Activated CD4-positive, alpha-beta T cell treated with anti-CD3 and anti-CD28 coated beads, Interleukin-2, amount 50 U/mL, for 4 hours (primary cell): ENCODE measurements around the gene ZNRF3.

Experiments used
- DNase-seq, 2 experiments: peaks; one replicate each; pipeline ENCODE4 v3.0.0-alpha.2; 2020

ZNRF3 gene

DNA sequence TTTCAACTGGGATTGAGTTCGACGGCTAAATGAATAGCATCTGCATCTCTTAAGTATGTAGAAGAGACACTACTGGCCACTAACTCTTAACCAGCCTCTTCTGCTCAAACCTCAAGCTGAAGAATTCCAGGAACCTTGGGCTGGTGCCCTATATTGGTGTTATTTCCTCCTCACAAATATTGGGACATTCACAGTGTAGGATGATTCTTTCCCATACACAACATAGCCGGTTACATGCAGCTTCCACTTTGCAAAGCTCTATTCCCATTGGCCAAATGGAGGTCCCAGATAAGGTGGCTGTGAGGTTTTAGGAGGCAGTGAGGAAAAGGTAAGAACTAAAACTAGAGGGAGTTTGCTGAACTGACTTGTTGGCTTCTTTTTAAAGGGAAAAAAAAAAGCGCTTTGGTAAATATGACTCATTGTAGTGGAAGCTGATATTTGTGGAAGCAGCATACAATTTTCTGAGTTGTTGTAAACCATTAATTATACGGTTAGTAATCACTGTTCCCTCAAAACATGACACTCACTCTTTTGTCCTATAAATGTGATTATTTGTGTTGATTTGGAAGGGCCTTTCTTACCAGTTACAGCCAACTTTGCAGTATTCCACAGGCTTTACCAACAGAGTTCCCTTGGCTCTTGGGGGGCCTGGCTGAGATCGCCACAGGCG lies 160.7 kb downstream of the ZNRF3 start:
- DNase-seq = no peak

DNA sequence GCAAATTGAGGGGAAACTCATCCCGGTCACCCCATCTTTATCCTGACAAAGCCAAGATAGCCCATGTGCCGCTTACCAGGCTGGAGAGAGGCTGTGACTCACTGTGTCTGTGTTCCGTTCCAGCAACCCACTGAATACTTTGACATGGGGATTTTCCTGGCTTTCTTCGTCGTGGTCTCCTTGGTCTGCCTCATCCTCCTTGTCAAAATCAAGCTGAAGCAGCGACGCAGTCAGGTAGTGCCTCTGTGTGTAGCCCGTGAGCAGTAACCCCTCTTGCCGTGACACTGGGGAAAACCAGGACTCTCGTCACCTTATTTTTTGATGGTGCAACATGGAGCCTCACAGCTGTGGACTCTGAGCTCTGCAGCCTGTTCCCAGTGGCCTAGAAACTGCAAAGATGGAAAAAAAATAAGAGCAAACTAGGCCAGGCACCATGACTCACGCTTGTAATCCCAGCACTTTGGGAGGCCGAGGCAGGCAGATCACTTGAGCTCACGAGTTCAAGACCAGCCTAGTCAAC lies 161.3 kb downstream of the ZNRF3 start:
- DNase-seq = no peak

DNA sequence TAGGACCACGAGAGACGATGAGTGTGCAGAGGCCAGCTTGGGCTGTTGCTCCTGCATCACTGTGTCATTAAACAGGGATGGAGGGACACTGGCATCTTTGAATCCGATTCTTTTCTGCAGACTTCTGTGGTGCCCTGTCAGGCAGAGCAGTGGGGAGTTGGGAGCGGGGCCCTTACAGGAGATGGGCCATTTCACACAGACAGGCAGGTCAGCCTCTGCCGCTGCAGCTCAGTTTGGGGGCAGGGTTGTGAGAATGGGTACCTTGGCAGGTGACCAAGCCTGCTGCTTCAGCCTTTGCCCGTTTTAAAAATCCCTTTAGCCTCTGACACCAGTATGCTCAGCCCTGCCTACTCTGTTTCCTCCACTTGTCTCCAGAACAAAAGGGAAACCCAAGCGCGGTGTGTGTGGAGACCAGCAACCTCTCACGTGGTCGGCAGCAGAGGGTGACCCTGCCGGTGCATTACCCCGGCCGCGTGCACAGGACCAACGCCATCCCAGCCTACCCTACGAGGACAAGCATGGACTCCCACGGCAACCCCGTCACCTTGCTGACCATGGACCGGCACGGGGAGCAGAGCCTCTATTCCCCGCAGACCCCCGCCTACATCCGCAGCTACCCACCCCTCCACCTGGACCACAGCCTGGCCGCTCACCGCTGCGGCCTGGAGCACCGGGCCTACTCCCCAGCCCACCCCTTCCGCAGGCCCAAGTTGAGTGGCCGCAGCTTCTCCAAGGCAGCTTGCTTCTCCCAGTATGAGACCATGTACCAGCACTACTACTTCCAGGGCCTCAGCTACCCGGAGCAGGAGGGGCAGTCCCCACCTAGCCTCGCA lies 165.7 kb downstream of the ZNRF3 start:
- DNase-seq = no peak

DNA sequence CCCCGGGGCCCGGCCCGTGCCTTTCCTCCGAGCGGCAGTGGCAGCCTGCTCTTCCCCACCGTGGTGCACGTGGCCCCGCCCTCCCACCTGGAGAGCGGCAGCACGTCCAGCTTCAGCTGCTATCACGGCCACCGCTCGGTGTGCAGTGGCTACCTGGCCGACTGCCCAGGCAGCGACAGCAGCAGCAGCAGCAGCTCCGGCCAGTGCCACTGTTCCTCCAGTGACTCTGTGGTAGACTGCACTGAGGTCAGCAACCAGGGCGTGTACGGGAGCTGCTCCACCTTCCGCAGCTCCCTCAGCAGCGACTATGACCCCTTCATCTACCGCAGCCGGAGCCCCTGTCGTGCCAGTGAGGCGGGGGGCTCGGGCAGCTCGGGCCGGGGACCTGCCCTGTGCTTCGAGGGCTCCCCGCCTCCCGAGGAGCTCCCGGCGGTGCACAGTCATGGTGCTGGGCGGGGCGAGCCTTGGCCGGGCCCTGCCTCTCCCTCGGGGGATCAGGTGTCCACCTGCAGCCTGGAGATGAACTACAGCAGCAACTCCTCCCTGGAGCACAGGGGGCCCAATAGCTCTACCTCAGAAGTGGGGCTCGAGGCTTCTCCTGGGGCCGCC lies 166.4 kb downstream of the ZNRF3 start:
- no peak for DNase-seq

DNA sequence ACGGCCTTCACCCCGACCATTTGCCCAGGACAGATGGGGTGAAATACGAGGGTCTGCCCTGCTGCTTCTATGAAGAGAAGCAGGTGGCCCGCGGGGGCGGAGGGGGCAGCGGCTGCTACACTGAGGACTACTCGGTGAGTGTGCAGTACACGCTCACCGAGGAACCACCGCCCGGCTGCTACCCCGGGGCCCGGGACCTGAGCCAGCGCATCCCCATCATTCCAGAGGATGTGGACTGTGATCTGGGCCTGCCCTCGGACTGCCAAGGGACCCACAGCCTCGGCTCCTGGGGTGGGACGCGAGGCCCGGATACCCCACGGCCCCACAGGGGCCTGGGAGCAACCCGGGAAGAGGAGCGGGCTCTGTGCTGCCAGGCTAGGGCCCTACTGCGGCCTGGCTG lies 167.1 kb downstream of the ZNRF3 start:
- DNase-seq = no peak

DNA sequence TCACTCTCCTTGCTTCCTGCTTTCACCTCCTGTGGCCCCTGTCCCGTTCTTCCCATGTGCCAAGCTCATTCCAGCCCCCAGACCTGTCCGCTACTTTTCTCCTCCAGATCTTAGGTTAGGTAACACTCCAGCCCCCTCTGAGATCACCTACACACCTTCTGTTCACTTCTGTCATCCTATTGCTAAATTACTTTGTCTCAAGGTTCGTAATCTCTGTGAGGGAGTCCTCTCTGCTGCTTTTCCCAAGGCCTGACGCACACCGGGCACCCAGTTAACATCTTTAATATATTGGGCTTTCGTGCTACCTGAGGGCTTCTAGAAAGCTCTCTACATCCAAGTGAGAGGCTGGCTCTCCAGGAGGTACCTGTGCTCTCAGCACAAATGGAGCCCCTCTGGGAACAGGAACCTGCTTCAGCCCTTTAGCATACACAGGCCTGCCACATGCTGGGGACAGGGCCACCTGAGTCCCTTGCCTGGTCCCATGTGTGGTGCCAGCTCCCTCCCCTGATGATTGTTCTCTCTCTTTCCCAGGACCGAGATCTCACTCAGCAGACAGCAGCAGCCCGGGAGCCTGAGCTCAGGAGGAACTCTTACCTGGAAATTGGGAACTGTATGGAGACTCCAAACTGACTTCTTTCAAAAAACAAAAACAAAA lies 169.8 kb downstream of the ZNRF3 start:
- DNase-seq = no peak

DNA sequence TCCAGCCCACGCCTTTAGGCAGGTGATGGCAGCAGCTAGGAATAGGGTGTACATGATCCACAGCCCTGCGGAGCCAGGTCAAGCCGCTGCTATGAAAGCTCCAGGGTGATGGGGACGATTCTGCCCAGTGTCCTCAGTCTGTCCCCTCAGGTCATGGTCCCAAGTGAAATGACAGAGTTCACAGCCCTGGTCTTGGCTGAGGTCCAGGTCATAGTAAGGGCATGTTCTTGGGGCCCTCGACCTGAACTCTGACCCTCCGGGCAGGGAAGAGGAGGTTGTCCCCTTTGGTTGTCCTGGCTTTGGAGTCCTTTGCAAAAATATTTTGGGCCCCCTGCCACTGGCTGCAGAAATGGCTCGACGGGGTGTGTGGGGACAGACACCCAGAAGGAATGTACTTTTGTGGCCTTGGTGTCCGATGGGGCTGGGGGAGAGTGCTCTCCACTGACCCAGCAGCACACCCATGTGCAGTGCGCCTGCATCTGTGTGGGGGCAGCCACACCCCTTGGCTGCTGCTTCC lies 170.9 kb downstream of the ZNRF3 start:
- DNase-seq = no peak

DNA sequence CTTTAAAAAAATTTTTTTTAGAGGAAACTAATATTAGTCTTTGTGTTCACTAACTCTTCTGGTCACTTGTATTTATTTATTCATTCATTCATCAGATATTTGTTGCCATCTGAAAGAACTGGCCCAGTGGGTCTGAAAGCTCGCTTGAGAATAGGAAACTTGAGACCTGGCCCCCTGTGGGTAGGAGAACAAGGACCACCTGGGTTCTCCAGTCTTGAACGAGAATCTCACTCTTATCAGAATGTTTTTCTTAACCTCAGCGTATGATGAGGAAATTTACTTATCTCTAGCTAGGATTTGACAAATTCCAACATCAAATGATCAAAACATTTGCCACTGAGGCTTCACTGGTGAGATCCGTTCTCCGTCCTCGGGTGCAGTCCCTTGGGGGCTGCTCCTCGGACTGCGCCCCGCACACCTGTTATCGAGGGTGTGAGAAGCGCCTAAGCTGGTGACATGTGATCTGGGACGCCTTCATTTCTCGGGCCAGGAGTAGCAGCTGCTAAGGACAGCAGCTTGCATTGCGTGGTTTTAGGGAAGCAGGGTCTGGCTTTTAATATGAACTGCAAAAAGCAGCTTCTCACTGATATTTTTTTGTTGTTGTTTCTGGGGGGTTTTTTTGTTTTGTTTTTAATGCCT lies 171.9 kb downstream of the ZNRF3 start:
- DNase-seq = no peak

DNA sequence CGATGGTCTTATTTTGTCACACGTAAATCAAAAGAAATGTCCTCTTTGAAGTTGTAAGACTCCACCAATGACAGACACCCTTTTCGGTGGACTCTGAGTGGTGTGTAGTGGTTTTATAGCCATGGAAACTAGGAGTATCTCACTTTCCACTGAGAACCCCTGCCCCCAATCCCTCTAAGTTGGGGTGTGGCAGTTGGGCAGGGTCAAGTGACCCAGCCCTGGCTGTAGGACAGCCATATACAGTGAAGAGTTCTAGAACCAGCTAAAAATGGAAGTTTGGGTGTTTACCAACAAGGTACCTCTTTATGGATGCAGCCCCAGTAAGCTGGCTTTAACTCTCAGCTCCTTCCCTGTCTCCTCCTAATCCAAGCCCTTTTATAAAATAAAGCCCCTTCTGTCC lies 173.1 kb downstream of the ZNRF3 start:
- no peak for DNase-seq

DNA sequence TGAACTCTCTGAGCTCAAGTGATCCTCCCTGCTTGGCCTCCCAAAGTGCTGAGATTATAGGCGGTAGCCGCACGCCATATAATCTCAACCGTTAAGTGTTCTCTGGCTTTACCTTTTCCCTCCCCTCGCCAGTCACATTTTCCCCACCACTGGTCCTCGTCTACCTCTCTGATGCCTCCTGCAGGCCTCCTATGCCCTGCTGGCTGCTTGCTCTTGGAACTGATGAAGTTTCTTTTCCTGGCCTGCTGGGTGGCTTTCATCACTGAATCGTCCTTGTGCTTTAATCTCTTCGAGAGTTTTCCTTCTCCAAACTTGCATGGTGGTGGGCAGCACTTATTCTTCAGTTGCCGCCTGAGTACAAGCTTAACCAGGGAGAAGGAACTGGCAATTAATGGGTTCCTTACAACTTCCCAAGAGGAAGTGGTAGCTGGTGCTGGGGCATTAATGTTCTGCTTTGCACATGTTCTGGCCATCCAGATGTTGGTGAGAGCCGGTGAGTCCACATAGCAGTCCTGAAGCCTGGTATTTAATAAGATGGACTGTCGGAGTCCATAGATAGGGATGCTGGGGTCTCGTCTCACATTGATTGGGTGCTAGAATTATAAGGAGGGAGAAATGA lies 177.0 kb downstream of the ZNRF3 start:
- DNase-seq = no peak

DNA sequence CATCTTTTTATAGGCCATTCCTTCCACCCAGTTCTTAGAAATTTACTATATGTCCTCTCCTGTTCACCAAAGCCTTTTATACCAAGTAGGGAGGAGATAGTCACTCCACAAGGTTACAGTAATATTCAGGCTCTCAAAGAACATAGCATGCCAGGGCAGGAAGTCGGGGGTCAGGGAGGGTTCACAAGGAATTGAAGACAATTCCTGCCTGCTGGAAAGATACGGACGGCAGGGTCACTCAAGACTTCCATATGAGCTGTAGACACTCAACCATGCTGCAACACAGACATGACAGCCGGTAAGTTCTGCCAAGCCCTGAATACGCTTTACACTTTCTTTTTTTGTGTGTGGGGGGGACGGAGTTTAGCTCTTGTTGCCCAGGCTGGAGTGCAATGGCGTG lies 177.6 kb downstream of the ZNRF3 start:
- no peak for DNase-seq

DNA sequence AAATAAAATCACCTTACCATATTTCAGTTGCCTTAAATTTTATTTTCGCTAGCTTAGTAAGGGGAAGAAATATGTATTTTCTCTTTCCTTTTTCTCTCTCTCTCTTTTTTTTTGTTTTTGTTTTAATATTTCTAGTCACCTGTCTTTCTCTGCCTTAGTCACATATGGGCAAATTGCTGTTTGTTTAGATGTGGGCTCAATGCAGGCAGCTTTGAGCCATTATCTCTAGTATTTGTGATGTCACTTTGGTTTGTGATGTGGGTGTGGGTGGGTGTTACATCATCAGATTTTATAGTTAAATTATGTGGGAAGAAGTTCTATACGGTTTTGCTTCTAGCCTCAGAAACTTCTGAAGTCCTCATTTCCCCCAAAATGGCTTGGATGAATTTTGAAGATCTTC lies 178.4 kb downstream of the ZNRF3 start, which contains the start of gene C22orf31:
TSS of gene C22orf31 (minus strand) at position 59 of the 400 bp plus-strand sequence. CDS start at position 20, 39 bp downstream.
- no peak for DNase-seq

DNA sequence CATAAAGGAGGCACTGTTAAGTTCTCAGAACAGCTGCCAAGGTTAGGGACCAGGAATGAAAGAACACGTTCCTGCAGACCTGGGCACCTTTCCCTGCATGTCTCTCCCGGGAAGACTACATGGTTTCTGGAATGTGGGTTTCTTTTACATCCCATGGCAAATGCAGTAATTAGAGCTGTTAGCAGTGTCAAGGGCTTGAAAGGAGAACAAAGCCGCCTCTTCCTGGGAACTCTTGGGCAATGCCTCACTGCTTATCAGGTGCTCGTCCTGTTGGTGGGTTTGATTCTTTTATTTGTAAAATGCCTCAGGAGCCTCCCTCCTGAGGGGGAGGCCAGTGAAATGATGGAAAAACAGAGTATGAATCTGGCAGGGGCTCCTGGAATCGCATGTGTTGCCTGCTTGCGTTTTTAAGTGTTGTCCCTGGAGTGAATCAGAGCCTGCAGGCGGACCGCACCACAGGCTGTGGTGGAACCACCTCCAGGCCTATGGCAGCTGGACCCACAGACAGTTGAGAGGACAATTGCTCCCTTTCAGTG lies 179.0 kb downstream of the ZNRF3 start:
- DNase-seq = no peak

DNA sequence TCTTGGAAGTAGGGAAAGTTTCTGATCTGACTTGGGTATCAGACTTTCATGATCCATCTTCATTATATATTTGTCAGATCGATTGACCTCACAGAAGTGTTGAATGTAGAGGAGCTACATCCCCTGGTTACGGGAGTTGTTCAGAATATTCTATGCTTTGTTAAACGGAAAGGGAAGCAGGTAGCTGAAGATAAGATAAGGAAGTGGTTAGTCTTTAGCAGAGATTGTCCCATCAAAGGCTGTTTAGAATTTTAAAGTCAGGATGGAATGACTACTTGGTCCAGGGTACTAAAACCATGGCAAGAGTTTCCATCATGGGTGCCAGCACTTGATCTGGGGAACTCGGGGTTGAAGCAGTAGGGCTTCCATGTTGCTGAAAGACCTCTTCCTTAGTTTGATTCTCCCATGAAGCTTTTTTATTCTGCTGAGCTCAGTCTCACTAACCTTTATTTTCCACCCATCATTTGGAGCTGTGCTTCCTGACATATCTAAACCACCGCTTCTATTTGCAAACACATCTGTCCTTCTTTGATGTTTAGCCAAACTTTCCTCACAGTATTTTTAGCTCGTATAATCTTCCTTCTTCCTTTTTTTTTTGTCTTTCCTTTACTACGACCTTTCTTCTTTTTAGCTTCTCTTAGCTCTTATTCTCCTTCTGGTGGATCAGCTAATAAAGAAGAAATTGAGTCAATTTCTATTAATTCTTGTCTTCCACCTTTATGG lies 182.3 kb downstream of the ZNRF3 start:
- DNase-seq = no peak

DNA sequence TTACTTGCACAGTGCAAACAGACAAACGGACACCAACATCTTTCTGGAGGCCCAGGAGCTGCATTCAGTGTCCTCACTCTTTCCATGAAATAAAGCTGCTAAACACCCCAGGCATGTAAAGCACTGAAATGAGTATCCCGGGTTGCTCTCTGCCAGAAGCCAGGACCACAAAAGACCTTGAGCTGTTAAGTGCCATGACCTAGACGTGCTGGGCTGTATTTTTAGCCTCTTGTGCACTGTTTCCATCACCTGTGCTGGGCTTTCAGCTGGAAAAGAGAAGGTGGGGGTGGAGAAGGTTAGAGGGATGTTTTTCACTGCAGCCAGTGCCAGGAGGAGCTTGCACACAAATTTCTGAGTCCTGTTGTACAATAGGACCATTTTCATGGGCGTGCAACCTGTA lies 186.1 kb downstream of the ZNRF3 start:
- DNase-seq = no peak

DNA sequence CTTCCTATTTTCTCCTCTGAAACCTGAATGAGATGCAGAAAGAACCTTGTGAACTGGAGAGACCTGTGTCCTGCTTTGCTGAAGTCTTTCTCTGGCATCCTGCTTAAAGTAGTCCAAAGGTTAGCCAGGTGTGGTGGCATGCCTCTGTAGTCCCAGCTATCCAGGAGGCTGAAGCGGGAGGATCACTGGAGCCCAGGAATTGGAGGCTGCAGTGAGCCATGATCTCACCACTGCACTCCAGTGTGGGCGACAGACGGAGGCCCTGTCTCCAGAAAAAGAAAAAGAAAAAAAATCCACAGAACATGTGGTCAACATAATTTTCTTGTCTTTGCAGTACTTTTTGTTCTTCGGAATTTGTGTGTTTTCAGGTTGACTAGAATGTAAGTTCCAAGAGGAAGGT lies 187.1 kb downstream of the ZNRF3 start:
- no peak for DNase-seq

DNA sequence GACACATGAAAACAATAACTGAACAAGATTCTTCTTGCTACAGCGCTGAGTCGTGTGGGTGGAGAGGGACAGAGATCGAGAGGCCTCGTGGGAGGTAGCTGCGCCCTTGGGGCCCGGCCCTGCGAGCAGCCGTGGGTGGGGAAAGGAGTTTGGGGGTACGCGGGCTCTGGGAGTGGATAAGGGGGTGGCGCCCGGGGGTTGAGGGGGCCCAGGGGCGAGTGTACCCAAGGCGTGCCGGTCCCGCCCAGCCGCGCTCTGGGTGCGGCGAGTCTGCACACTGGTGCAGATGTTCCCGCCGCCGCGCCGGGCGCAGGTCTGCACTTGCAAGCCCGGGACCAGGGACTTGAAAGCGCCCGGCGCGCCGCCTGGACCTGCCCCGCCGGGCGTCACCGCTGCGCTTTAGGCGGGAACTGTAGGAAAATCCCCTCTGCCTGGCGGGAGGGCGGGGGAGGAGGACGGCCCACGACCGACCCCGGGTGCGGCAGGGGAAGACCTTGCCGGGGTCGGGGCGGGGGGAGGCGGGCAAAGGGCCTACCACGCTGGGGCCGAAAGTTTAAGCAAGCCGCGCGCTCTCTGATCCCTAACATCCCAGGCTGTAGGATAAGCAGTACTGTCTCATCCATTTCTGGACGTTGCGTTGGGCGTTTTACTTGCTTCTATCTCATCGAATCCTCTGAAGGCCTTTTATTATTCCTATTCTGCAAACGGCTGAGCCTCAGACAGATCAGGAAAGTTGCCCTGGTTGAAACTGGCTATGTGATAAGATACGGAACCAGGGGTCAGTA lies 188.1 kb downstream of the ZNRF3 start:
- DNase-seq = no peak

DNA sequence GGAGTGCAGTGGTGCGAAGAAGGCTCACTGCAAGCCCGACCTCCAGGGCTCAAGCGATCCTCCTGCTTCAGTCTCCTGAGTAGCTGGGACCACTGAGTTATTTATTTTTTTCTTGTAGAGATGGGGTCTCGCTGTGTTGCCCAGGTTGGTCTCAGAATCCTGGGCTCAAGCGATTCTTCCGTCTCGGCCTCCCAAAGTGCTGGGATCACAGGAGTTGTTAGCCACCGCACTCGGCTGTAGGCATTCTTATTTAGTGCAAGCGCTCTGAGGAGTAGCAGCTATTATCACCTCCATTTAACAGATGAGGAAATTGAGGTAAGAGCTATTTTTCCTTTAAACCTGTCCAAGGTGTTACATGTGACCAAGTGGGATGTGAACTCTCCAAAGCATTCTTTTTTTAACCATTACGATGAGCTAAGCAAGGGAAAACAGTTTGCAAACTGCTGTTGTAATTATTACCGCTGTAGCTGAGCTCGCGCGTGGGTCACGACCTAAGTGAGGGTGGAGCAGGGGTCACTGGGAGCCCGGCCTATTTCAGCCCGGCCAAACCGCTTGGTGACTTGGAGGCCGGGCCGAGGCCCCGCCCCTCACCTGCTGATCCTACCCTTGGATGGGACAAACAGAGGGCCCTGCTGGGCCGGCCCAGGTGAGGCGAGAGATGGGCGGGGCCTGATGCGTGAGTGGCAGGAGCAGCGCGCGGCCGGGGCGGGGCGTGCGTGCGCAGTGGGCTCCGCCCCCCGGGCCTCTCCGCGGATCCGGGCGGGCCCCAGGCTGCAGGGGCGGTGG lies 189.0 kb downstream of the ZNRF3 start:
- peak; percentile 69 to 74 for DNase-seq

DNA sequence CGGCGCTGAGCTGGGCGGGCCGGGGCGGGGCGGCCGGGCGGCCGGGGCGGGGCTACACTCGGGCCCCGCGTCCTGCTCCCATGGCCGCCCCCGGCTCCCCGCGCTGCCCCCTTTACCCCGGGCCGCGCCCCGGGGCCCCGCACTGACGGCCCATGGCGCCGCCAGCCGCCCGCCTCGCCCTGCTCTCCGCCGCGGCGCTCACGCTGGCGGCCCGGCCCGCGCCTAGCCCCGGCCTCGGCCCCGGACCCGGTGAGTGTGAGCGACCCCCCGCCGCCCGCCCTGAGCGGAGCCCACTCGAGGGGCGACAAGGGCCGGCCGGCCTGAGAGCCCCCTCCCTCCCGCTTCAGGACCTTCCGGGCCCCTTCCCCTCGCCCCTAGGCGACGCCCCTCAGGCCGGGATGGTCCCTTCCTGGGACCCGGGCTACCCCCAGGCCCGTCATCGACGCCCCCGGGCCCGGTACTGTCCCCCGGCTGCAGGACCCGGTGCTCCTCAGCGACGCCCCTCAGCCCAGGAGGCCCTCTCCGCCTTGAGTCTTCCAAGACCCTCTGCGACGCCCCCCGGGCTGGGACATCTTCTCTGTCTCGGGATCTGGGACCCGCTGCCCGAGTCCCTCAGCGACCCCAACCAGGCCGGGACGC lies 189.7 kb downstream of the ZNRF3 start, which contains the start of gene KREMEN1:
TSS of gene KREMEN1 (plus strand) at position 57 of the 639 bp plus-strand sequence. CDS start at position 153, 96 bp downstream.
- DNase-seq = no peak
